Kidney epithelial cell (primary cell): ENCODE results near the gene ENTR1. TPM values are rescaled to one million over a fixed set of nuclear protein-coding genes. Genes with fewer than 3 reads are reported as not detected.
A peak's percentile ranks its signal among the peaks of the same experiment; 100 is the strongest.

Experiments
- DNase-seq: peaks from one replicate; pipeline ENCODE4 v3.0.0-alpha.2; 2010; ENCODE audit warnings: low read depth
- H3K27me3 ChIP-seq: 2 replicates; pipeline ENCODE4 v1.6.0; 2011; ENCODE audit warnings: low read length; ENCODE audit not compliant: control insufficient read depth, insufficient read depth
- H3K36me3 ChIP-seq: 2 replicates; pipeline ENCODE4 v1.5.1; 2011; ENCODE audit warnings: low read length; ENCODE audit not compliant: control insufficient read depth, insufficient read depth
- H3K4me3 ChIP-seq: 2 replicates; pipeline ENCODE4 v1.5.1; 2011; ENCODE audit warnings: low read depth, mild to moderate bottlenecking, control low read depth, low read length
- total RNA-seq: library from RNA; depleted of rRNA; stranded (reverse); fragments of >200 nt; gene quantifications from 2 replicates; pipeline ENCODE4 v1.2.3, GENCODE V29; 2015
- TF ChIP-seq, protein P1 (sequence below): IDR thresholded peaks from 2 replicates; pipeline ENCODE4 v1.5.1; 2011; ENCODE audit warnings: mild to moderate bottlenecking, moderate library complexity, low read length, control low read depth, inconsistent platforms; ENCODE audit not compliant: insufficient read depth, poor library complexity, severe bottlenecking

Gene ENTR1
- total RNA-seq = 65.7 and 71.4 TPM in 2 replicates

DNA sequence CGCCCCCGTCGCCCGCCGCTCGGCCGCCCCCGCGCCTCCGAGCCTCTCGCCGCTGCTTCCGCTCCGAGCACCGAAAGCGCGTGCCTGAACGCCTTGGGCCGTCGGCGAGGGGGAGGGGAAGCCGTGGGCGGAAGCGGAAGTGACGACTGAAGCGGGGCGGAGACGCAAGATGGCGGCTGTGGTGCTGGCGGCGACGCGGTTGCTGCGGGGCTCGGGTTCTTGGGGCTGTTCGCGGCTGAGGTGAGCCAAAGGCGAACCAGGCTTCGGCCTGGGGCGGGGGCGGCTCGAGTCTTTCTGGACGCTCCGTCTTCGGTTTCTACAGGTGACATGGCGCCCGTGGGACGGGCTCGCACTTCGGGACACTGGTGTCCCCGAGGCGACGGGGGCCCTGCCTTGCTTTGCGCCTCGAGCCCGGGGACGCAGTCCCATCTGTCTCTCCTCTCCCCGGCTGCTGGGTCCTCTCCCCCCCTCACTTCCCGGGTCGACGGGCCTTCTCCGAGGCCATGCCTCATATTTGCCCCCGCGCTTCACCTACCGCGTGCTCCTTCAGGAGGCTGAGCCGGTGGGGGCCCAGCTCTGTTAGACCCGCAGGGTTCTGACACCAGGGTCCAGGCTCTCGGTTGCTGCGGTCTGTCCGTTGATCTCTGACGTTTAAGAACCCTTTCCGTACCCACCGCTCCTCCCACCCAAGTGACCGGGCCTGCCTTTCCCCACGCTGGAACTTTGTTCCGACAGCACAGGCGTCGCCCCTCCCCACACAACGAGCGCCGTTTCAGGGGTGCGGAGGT, at the start of gene ENTR1, which contains the start of gene PMPCA:
Gene ENTR1 (minus strand): TSS at position 115 of the 788 bp plus-strand sequence. CDS start 217 bp downstream, outside the sequence.
Gene PMPCA (plus strand): TSS at position 159 of the 788 bp plus-strand sequence. CDS start 11 bp downstream, at position 170.
- peak; percentile 42 for DNase-seq
- TF ChIP-seq, protein P1, sequence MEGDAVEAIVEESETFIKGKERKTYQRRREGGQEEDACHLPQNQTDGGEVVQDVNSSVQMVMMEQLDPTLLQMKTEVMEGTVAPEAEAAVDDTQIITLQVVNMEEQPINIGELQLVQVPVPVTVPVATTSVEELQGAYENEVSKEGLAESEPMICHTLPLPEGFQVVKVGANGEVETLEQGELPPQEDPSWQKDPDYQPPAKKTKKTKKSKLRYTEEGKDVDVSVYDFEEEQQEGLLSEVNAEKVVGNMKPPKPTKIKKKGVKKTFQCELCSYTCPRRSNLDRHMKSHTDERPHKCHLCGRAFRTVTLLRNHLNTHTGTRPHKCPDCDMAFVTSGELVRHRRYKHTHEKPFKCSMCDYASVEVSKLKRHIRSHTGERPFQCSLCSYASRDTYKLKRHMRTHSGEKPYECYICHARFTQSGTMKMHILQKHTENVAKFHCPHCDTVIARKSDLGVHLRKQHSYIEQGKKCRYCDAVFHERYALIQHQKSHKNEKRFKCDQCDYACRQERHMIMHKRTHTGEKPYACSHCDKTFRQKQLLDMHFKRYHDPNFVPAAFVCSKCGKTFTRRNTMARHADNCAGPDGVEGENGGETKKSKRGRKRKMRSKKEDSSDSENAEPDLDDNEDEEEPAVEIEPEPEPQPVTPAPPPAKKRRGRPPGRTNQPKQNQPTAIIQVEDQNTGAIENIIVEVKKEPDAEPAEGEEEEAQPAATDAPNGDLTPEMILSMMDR = no peak
- no peaks in the 10 kb centered on the region for H3K27me3 ChIP-seq
- peaks cover 7% of the 10 kb centered on the region for H3K36me3 ChIP-seq
- peak within 1 kb of the TSS; percentile 96 for H3K4me3 ChIP-seq

DNA sequence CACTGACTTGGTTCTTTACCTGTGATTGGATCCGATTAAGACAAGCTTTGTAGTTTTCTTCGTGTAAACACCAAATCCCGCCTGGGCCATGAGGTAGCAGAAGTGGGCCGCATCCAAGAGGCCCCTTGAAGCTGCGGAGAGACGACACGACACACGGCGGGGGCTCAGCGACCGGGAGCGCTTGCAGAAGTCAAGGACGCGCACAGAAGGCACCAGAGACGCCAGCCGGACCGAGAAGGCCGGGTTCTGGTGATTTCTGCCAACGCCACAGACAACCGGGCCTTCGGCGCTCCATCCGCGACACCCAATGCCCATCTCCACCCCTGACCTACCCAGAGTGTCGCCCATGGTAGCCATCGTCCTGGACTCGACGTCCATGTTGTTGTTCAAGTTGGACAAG, 49.0 kb upstream of the ENTR1 start:
- DNase-seq = no peak
- TF ChIP-seq, protein P1 = no peak
- no peaks in the 10 kb centered on the region for H3K27me3 ChIP-seq
- no peak overlapping the region for H3K4me3 ChIP-seq
- H3K36me3 ChIP-seq = peaks cover 5% of the 10 kb centered on the region

DNA sequence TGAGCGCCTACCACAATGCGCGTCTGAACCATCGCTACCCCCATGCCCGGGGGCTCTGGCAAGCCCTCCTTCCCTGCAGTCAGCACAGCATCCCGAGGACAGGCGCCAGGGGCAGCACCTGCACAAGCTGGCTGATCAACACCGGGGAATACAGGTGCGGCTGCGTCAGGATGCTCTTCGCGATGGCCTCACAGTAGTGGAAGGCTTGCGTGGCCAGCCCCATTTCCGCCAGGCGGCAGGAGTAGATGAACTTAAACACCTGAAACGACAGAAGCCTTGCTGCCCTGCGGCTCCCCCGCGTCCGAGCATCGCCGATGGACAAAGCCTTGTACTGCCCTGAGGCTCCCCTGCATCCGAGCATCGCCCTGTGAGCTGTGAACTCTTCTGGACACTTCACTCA, 46.9 kb upstream of the ENTR1 start:
- DNase-seq = no peak
- H3K36me3 ChIP-seq = peaks cover 2% of the 10 kb centered on the region
- TF ChIP-seq, protein P1 = no peak

DNA sequence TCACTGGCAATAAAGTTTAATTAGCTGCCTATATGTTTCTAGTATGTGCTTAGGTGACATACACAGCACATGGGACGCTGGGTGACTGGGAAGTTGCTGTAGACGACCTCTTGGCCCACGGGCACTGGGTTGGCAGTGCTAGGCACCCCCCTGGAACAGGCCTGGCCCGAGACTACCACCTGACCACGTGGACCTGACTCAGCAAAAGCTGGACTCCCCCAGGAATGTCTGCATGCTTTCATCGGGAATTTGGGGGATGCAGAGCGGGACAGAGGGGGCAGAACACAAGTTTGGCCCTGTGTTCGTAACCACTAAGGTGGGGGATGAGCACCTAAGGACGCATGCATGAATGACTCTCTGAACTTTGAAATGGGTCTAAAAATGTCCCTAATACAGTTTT, 45.8 kb upstream of the ENTR1 start:
- peaks cover 2% of the 10 kb centered on the region for H3K36me3 ChIP-seq
- DNase-seq = no peak
- H3K27me3 ChIP-seq = no peaks in the 10 kb centered on the region
- TF ChIP-seq, protein P1 = no peak
- no peak overlapping the region for H3K4me3 ChIP-seq

More for the DNA sequence above, 46.9 kb upstream of the ENTR1 start:
- Histone ChIP-seq H3K4me3 (no peak overlapping the region), H3K27me3 (no peaks in the 10 kb centered on the region)

DNA sequence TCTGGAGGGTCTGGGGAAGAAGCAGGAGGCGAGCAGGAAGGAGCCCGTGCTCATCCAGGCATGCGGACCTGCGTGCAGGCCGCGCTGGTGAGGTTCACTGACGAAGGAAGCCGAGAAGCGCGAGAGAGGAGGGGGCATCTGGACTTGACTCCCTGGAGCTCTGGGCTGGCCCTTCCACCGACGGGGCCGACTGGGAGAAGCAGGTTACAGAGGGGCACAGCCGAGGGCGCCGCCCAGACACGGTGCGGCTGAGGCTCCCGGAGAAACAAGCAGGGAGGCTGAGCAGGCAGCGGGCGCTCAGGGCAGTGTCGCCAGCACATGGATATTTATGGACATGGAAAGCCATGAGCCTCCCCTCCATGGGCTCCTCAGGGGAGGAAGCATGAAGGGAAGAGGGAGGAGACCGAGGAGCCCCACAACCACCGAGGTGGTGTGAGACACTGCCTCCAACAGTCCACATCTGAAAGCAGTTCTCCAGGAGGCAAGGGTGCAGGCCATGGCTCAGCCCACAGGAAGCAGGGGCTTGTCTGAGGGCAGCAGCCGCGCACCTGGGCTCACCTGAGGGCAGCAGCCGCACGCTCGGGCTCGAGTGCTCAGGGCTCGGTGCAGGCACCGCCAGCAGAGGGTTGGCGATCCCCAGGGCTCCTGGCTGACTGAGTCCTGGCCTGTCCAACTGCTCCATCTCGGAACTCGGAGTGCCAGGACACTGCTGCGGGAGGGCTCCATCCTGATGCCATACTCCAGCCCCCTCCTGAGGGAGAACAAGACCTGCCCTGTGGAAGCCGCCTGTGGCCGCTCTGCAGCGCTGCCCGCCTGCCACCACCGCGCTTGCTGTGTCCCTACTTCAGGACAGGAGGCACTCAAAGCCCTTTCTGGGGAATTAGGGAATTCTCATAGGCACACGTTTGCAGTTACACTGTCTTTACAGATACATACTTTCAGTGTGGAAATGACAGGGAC, 44.9 kb upstream of the ENTR1 start:
- Histone ChIP-seq H3K27me3 (no peaks in the 10 kb centered on the region), H3K4me3 (no peak overlapping the region), H3K36me3 (peaks cover 2% of the 10 kb centered on the region)
- DNase-seq = no peak
- TF ChIP-seq, protein P1 = no peak
